A673 (cell line): ENCODE data around the gene SHANK3. TPM values are rescaled to one million over a fixed set of nuclear protein-coding genes. Genes with fewer than 3 reads are reported as not detected.

Experiments used
- BruUV-seq: library from RNA; stranded (reverse); fragments of 400-500 nt; replicated peaks from 2 replicates; lab custom pipeline; 2021; lab: Mats Ljungman, UMichigan
- CTCF ChIA-PET: fragments of 300-600 bp; sonication (Branson Sonifier 250); formaldehyde crosslinking; loops from one replicate; lab custom pipeline; 2022; ENCODE audit warnings: antibody characterized with exemption; lab: Charles Lee
- POLR2A ChIA-PET: fragments of 300-600 bp; sonication (Branson Sonifier 250); formaldehyde crosslinking; loops from one replicate; lab custom pipeline; 2022; ENCODE audit warnings: antibody characterized with exemption; ENCODE audit not compliant: low non-redundant PET; lab: Charles Lee
- DNase-seq: peaks from one replicate; pipeline ENCODE4 v3.0.0-alpha.2; 2015; ENCODE audit warnings: low spot score
- H3K27ac ChIP-seq: fragments of 200-600 bp; sonication (generic); 2 replicates; pipeline ENCODE4 v1.5.1; 2016; ENCODE audit warnings: mixed run types, low read depth, mild to moderate bottlenecking, mixed read lengths, antibody characterized with exemption, low read length; ENCODE audit not compliant: poor library complexity, severe bottlenecking
- H3K27me3 ChIP-seq: fragments of 200-600 bp; sonication (generic); replicated peaks from 2 replicates; pipeline ENCODE4 v1.6.1; 2017; ENCODE audit warnings: mixed run types, low read depth, mild to moderate bottlenecking, mixed read lengths, antibody characterized with exemption, low read length; ENCODE audit not compliant: insufficient read depth, poor library complexity
- H3K36me3 ChIP-seq: fragments of 200-600 bp; sonication (generic); 2 replicates; pipeline ENCODE4 v1.6.1; 2016; ENCODE audit warnings: mixed run types, mild to moderate bottlenecking, mixed read lengths, antibody characterized with exemption, low read length; ENCODE audit not compliant: insufficient read depth, poor library complexity, severe bottlenecking
- H3K4me1 ChIP-seq: fragments of 200-600 bp; sonication (generic); 2 replicates; pipeline ENCODE4 v1.6.1; 2017; ENCODE audit warnings: mixed run types, mild to moderate bottlenecking, mixed read lengths, antibody characterized with exemption, low read length; ENCODE audit not compliant: insufficient read depth, poor library complexity, severe bottlenecking
- H3K4me3 ChIP-seq: fragments of 200-600 bp; sonication (generic); 2 replicates; pipeline ENCODE4 v1.5.1; 2016; ENCODE audit warnings: low read depth, mixed run types, mild to moderate bottlenecking, mixed read lengths, low read length; ENCODE audit not compliant: poor library complexity, severe bottlenecking
- H3K9me3 ChIP-seq: fragments of 200-600 bp; sonication (generic); 2 replicates; pipeline ENCODE4 v1.6.1; 2016; ENCODE audit warnings: mixed run types, low read depth, mild to moderate bottlenecking, mixed read lengths, antibody characterized with exemption, low read length; ENCODE audit not compliant: poor library complexity, severe bottlenecking
- CTCF ChIP-seq: fragments of 300-800, 200-600 bp; sonication (generic); conservative IDR thresholded peaks from 2 replicates; pipeline ENCODE4 v1.5.1; 2017; ENCODE audit warnings: low read depth, mild to moderate bottlenecking, antibody characterized with exemption, low read length, moderate library complexity, mixed read lengths
- EZH2 ChIP-seq: fragments of 200-600 bp; sonication (generic); IDR thresholded peaks from 2 replicates; pipeline ENCODE4 v1.6.1; 2017; ENCODE audit warnings: borderline replicate concordance, low read depth, mild to moderate bottlenecking, mixed read lengths, antibody characterized with exemption, low read length; ENCODE audit not compliant: poor library complexity, severe bottlenecking
- intact Hi-C: fragments of 100-400 bp; cut with micrococcal nuclease; formaldehyde crosslinking; loops from one replicate; pipeline ENCODE4 v1.10.0; 2022; ENCODE audit not compliant: unreplicated experiment
- total RNA-seq: library from RNA; stranded (reverse); gene quantifications from 2 replicates; pipeline ENCODE4 v1.2.3, GENCODE V29; 2021

SHANK3 gene
- total RNA-seq, 1 experiment from 2014 or later = 4.4 TPM

GRCh38 chr22:50722048-50722701, 49.6 kb downstream of the SHANK3 start:
- Histone ChIP-seq H3K4me1 (no peaks in the 10 kb centered on the region), H3K9me3 (no peaks in the 10 kb centered on the region), H3K27me3 (peaks cover 22% of the 10 kb centered on the region), H3K4me3 (no peak overlapping the region), H3K27ac (no peak overlapping the region), H3K36me3 (no peaks in the 10 kb centered on the region)
- no TSS peak for BruUV-seq
- TF ChIP-seq EZH2 (no peak), CTCF (no peak)
- POLR2A ChIA-PET = no interaction called here
- DNase-seq = no peak
- intact Hi-C loops = no loop called here
- CTCF ChIA-PET = no interaction called here

Other genes starting within 250 kb of the SHANK3 start
- 97.2 and 107 TPM in 2 replicates for gene SBF1, start 197.8 kb upstream of the SHANK3 start, total RNA-seq
- 5.4 and 9.8 TPM in 2 replicates for gene ADM2, start 191.3 kb upstream of the SHANK3 start, total RNA-seq
- 0.32 and 0.46 TPM in 2 replicates for gene MIOX, start 186.0 kb upstream of the SHANK3 start, total RNA-seq
- 79.2 and 79.3 TPM in 2 replicates for gene LMF2, start 165.1 kb upstream of the SHANK3 start, total RNA-seq
- 135 TPM in 2 replicates for gene NCAPH2, start 164.6 kb upstream of the SHANK3 start, total RNA-seq
- 0.44 and 5.4 TPM in 2 replicates for gene SCO2, start 147.2 kb upstream of the SHANK3 start, total RNA-seq
- gene TYMP, start 142.8 kb upstream of the SHANK3 start, total RNA-seq = 0.58 and 0.98 TPM in 2 replicates
- 1.4 and 1.6 TPM in 2 replicates for gene KLHDC7B, start 126.9 kb upstream of the SHANK3 start, total RNA-seq
- gene SYCE3, start 109.9 kb upstream of the SHANK3 start, total RNA-seq = not detected in 2 replicates
- gene CPT1B, start 94.4 kb upstream of the SHANK3 start, total RNA-seq = 19.2 and 28.3 TPM in 2 replicates
- gene CHKB, start 90.0 kb upstream of the SHANK3 start, total RNA-seq = 47.6 and 51.4 TPM in 2 replicates
- 7.8 and 11.5 TPM in 2 replicates for gene MAPK8IP2, start 72.0 kb upstream of the SHANK3 start, total RNA-seq
- 15.6 and 19.6 TPM in 2 replicates for gene ARSA, start 44.7 kb upstream of the SHANK3 start, total RNA-seq
- not detected in 2 replicates for gene ACR, start 65.4 kb downstream of the SHANK3 start, total RNA-seq
- gene RABL2B, start 110.8 kb downstream of the SHANK3 start, total RNA-seq = 36.8 and 45.2 TPM in 2 replicates